Measurements from ENCODE around the gene STARD5.

Gene STARD5

DNA sequence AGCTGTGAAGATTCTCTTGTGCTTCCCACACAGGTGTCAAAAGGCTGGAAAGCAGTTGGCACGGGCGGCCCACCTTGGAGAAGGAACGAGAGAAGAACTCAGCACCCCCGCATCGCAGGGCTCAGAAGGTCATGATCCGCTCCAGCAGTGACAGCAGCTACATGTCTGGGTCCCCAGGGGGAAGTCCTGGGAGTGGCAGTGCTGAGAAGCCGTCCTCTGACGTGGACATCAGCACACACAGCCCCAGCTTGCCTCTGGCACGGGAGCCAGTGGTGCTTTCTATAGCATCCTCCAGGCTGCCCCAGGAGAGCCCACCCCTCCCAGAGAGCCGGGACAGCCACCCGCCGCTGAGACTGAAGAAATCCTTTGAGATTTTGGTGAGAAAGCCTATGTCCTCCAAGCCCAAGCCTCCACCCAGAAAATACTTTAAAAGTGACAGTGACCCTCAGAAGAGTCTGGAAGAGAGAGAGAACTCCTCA lies 31.4 kb downstream of the STARD5 start:
- no peak for DNase-seq (ENCODE audit: low spot score)

GRCh38 chr15:81291916-81292522 lies 31.9 kb downstream of the STARD5 start:
- no peak for DNase-seq (ENCODE audit: low spot score)

GRCh38 chr15:81289910-81290309 lies 34.0 kb downstream of the STARD5 start:
- no peak for DNase-seq (ENCODE audit: low spot score)

GRCh38 chr15:81288616-81289015 lies 35.3 kb downstream of the STARD5 start:
- no peak for DNase-seq (ENCODE audit: low spot score)

GRCh38 chr15:81288040-81288439 lies 35.9 kb downstream of the STARD5 start:
- DNase-seq (ENCODE audit: low spot score), result no peak

DNA sequence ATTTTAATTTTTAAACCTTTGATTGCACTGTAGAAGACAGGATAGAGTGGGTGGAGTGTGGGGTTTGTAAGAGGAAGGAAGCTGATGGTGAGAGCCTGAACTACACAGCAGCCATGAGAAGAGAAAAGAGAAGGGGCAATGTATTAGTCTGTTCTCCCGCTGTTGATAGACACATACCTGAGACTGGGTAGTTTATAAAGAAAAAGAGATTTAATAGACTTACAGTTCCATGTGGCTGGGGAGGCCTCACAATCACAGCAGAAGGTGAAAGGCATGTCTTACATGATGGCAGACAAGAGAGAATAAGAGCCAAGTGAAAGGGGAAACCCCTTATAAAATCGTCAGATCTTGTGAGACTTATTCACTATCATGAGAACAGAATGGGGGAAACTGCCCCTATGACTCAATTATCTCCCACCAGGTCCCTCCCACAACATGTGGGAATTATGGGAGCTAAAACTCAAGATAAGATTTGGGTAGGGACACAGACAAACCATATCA lies 37.3 kb downstream of the STARD5 start:
- no peak for DNase-seq (ENCODE audit: low spot score)

- DNase-seq (ENCODE audit: low spot score), result no peak
Observed at GRCh38 chr15:81285461-81285860, 38.5 kb downstream of the STARD5 start.

- DNase-seq (ENCODE audit: low spot score), result no peak
Observed at GRCh38 chr15:81284256-81285031, 39.5 kb downstream of the STARD5 start.

DNA sequence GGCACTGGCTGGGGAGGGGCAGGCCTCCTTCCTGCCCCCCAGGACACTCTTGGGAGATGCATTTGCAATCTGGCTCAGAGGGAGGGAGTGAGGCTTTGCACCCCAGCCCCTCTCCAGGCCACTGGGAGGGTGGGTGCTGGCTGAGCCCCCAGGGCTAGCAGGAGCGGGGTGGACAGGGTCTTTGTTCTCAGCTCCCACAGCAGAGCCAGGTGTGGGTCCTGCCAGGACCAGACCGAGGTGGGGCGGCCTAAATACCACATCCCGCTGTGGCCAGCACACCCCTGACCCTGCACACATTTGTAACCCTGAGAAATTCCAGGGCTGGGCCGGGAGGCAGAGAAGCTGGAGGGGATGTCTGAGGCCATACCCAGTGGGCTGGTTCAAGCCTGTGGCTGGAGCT lies 41.0 kb downstream of the STARD5 start:
- DNase-seq (ENCODE audit: low spot score), result no peak

GRCh38 chr15:81282606-81282895 lies 41.4 kb downstream of the STARD5 start:
- DNase-seq (ENCODE audit: low spot score), result no peak

DNA sequence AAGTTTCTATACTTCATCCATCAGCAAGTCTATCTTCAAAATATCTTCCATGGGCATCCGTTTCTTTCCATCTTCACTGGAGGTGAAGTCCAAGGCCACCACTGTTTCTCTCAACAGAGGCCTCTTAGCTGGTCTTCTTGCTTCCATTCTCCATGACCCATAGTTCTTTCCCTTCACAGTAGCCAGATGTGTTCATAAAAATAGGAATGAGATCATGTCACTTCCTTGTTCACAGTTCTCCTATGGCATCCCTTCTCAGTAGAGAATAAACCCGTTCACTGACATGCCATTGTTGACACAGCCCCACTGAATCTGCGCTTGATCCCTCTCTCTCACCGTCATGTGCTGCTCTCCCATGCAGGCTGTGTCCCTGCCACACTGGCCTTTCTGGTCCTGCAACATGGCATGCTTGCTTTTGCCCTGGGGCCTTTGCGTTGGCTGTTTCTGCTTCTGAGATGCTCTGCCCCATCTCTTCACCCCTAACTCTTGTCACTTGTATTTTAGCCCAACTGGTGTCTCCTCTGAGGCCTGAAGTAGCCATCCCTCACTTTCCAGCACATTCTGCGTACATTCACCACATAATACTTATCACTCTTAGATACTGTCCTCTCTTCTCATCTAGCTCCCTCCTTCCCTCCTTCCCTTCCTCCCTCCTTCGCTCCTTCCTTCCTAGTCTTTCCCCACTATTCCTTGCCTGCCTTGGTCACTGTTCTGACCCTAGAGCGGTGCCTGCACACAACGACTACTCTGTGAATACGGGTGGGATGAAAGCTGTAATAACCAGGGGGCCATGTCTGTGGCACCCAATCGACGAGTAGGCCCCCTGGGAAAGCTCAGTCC lies 42.0 kb downstream of the STARD5 start:
- DNase-seq (ENCODE audit: low spot score), result no peak

DNA sequence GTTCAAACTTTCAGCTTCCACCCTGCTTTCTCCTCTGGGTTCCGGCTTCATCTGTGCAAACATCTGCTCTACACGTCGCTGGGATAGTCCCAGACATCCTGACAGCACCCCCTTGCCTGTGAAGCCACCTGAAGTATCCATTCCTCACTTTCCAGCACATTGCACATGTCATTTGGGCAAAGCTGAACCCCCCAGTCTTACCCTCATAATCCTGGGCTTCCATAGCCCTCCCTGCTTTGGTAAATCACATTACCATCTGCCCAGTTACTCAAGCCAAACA lies 42.5 kb downstream of the STARD5 start:
- no peak for DNase-seq (ENCODE audit: low spot score)

GRCh38 chr15:81280696-81281455 lies 43.1 kb downstream of the STARD5 start:
- DNase-seq (ENCODE audit: low spot score), result no peak

DNA sequence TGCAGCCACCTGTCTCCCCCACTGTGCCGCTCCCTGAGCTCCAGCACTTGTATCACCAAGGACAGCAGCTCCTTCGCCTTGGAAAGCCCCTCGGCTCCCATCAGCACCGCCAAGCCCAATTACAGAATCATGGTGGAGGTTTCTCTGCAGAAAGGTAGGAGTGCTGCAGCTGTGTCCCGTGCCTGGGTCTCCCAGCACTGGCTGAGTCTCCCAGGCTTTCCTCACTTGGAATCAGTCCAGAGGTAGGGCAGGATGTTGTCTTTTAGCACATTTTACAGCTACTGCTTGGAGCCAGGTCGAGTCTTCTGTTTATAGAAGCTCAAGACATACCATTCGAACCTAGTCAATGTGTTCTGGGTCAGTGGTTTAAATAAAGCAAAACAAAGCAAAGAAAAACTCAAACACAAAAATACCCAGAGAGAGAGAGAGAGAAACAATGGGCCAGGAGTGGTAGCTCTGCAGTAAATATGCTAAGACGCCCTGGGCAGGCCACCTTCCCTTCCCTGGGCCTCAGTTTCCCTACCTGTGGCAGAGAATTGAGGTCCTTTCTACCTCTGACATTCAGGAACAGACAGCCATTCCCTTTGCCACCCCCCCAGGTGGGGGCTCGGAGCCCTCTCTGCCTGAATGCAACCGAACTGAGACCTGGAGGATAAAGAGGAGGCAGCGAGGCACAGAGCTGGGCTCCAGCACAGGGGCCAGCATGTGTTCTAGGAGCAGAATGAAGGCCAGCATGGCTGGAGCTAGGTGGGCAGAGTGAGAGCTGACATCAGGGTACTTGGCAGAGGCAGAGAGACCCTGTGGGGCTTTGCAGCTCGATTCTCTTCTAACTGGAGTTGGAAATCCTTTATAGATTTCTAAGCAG lies 44.1 kb downstream of the STARD5 start:
- DNase-seq (ENCODE audit: low spot score), result no peak

DNA sequence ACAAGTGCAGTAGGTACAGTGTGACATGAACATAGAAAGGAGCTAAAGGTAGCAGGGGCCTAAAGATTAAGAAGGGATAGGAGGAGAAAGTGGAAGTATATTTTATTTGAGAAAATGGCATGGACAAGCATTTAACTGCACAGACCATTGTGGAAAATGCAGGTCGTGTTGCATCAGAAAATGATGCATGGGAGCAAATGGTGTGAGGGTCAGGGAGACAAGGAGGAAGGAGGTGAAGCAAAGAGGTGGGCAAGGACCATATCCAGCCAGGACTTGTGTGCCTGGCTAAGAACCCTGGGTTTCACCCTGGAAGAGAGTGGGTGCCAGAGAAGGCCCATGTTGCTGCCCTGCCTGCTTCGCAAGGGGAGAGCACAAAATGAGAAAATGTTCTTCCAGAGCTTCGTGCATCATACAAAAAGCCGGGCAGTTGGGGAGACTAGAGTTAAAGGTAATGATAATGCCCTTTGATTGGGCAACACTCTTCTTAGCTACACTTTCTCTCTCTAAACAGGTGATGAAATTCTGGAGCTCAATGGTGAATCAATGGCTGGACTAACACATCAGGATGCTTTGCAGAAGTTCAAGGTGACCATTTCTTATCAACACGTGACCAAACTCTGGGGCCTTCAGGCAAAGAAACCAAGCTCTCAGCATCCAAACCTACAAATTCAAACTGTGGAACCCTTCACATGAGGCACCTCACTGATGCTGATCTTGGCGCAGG lies 45.5 kb downstream of the STARD5 start:
- no peak for DNase-seq (ENCODE audit: low spot score)

DNA sequence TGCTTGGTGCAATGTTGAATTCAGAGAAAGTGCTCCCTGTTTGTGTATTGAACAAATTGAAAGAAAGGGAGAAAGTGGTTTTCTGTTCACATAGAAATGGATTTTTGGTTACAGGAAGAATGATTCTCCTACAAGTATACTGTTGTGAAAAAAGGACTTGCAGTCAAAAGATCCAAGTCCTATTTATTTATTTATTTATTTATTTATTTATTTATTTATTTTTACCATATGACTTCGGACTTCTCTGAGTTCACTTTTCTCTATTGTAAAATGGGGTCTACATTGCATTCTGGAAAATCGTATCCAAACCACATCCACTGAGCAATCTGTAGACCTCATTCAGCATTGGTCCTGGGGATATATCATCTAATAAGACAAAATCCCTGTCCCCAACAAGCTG lies 46.1 kb downstream of the STARD5 start:
- no peak for DNase-seq (ENCODE audit: low spot score)

DNA sequence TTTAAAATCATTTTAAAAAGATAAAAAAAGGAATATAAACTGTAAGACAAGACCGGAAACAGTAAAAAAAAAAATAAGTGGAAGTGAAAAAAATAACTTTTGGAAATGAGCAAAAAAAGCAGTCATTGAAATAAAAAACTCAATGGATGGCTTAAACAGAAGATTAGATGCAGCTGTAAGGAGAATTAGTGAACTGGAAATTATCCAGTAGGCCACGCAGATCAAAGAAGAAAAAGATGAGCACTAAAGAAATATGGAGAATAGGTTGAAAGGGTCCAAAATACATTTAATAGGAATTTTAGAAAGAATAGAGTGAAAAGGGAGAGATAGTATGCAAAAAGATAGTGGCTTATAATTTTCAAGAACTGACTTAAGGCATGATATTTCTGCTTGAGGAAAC lies 47.0 kb downstream of the STARD5 start:
- no peak for DNase-seq (ENCODE audit: low spot score)

GRCh38 chr15:81275711-81276392 lies 48.1 kb downstream of the STARD5 start:
- no peak for DNase-seq (ENCODE audit: low spot score)

- peak; percentile 67 for DNase-seq (ENCODE audit: low spot score)
Observed at GRCh38 chr15:81274931-81275707, 48.8 kb downstream of the STARD5 start.
